K562 (cell line): ENCODE data around the gene C11orf98. TPM values are rescaled to one million over a fixed set of nuclear protein-coding genes. Genes with fewer than 3 reads are reported as not detected.

Experiments used
- ATF4 ChIP-seq: fragments of 450-650 bp; formaldehyde crosslinking; IDR thresholded peaks from 2 replicates; pipeline ENCODE4 v1.4.0; 2022; ENCODE audit warnings: mild to moderate bottlenecking, moderate library complexity
- BCL6 ChIP-seq: fragments of 250-450 bp; sonication (Bioruptor Pico); IDR thresholded peaks from 2 replicates; pipeline ENCODE4 v1.4.0; 2020
- CXXC5 ChIP-seq: fragments of 250-450 bp; sonication (Bioruptor Pico); IDR thresholded peaks from 2 replicates; pipeline ENCODE4 v1.8.0; 2022; ENCODE audit warnings: inconsistent platforms, mild to moderate bottlenecking, moderate library complexity
- NONO ChIP-seq, 2 experiments: fragments of 200-400 bp in 1 of 2; fragments of 450-650 bp in 1 of 2; formaldehyde crosslinking in 1 of 2; IDR thresholded peaks; 2 replicates each; pipeline ENCODE4 v1.6.1; 2017; ENCODE audit warnings: low read depth in 2 of 2, mild to moderate bottlenecking in 2 of 2, moderate library complexity in 2 of 2, low read length in 1 of 2
- SNRNP70 ChIP-seq: fragments of 200-400 bp; formaldehyde crosslinking; optimal IDR thresholded peaks from 2 replicates; pipeline ENCODE3; 2017; ENCODE audit warnings: low read depth, low read length
- SP1 ChIP-seq: sonication (generic); formaldehyde crosslinking; IDR thresholded peaks from 2 replicates; pipeline ENCODE4 v1.8.1; 2022; ENCODE audit warnings: mild to moderate bottlenecking, missing genetic modification reagents
- SPI1 ChIP-seq: IDR thresholded peaks from 2 replicates; pipeline ENCODE4 v1.6.1; 2011; ENCODE audit warnings: low read depth, low read length, control low read depth, borderline replicate concordance
- SRSF7 ChIP-seq: fragments of 200-400 bp; formaldehyde crosslinking; optimal IDR thresholded peaks from 2 replicates; pipeline ENCODE3; 2017; ENCODE audit warnings: mild to moderate bottlenecking, low read depth, low read length
- ZBTB17 ChIP-seq: fragments of 450-650 bp; formaldehyde crosslinking; IDR thresholded peaks from 2 replicates; pipeline ENCODE4 v1.4.0; 2020; ENCODE audit warnings: mild to moderate bottlenecking
- ZBTB49 ChIP-seq: sonication (generic); formaldehyde crosslinking; IDR thresholded peaks from 2 replicates; pipeline ENCODE4 v1.8.0; 2022; ENCODE audit warnings: missing genetic modification reagents, mild to moderate bottlenecking, borderline replicate concordance
- ZNF184 ChIP-seq: sonication (generic); formaldehyde crosslinking; IDR thresholded peaks from 2 replicates; pipeline ENCODE4 v1.5.0; 2020; ENCODE audit warnings: missing genetic modification reagents
- polyA plus RNA-seq, 8 experiments: library from polyadenylated mRNA; depleted of rRNA in 4 of 8; stranded (reverse) in 5 of 8; unstranded in 3 of 8; fragments of >200 nt; fragmentation: Nextera tagmentation in 2 of 8; fragmentation: Illumina TruSeq in 1 of 8; extraction: Ambion mirVana in 2 of 8; extraction: Trizol in 1 of 8; gene quantifications; 2 replicates each; pipeline versions ENCODE4 v1.2.1 to v1.2.3, GENCODE V29; 2011 to 2014; ENCODE audit warnings: inconsistent platforms in 1 of 8, missing spikeins in 1 of 8
- total RNA-seq, 7 experiments: library from RNA; depleted of rRNA in 6 of 7; stranded (reverse); fragments of >200 nt in 6 of 7; fragmentation: Illumina TruSeq in 2 of 7; extraction: Trizol in 2 of 7; gene quantifications; 2 replicates each; pipeline versions ENCODE4 v1.2.1 to v1.2.3, GENCODE V29; 2011 to 2021; ENCODE audit warnings: low replicate concordance in 1 of 7
- TF ChIP-seq, protein P1 (sequence below): fragments of 250-450 bp; sonication (Bioruptor Pico); IDR thresholded peaks from 2 replicates; pipeline ENCODE4 v1.8.0; 2021; ENCODE audit warnings: mild to moderate bottlenecking, moderate library complexity
- TF ChIP-seq, protein P2 (sequence below): sonication (generic); formaldehyde crosslinking; IDR thresholded peaks from 2 replicates; pipeline ENCODE4 v1.5.0; 2020; ENCODE audit warnings: missing genetic modification reagents
- TF ChIP-seq, protein P3 (sequence below): IDR thresholded peaks from 2 replicates; pipeline ENCODE4 v1.6.1; 2014; ENCODE audit warnings: antibody characterized with exemption
- TF ChIP-seq, protein P4 (sequence below): fragments of 250-450 bp; sonication (Bioruptor Pico); IDR thresholded peaks from 2 replicates; pipeline ENCODE4 v1.5.0; 2021; ENCODE audit warnings: mild to moderate bottlenecking, moderate library complexity

Gene C11orf98
- total and polyA plus RNA-seq, 9 of the 15 experiments (the other 6 are each of a cell fraction or from before 2014, with no cell fraction given) = 103 to 352 (median 218) TPM

DNA sequence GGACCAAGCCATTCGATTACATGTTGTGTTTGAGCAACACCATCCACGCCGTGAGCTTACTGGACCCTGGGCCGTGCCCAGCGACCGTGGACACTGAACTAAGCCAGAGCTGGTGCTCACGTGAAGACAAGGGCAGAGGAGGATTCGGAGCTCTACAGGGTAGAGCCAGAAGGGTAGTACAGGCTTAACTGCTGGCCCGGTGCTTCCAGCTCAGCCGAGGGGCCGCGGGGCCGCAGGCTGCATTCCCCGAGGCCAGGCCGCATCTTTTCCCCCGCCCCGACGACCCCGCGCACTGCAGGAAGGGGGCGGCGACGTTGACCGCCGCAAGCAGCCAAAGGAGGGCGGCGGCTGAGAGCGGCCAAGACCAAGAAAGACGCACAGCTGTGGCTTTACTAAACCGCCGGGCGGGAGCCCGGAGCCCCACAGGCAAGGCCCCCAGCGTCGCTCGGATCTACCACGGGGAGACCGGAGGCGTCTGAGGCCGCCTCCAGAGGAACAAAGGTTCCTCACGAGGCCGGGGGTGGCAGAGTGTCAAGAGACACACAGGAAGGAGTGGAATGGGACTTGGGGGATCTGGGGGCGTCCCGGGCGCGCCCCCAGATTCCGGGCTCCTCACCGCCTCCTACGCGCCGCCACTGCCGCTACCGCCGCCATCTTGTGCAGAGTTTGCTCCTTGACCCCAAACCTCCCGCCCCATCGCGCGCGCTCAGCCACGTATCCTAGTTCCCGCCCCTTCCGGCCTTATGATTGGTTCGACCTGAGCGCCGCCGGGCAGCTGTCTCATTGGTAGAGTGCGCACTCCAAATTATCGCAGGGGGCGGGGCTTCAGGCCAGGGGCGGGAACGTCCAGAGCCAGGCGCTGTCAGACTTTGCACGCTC, 18.8 kb downstream of the C11orf98 start, which contains the start of gene GANAB (continued):
- TF ChIP-seq, protein P1, sequence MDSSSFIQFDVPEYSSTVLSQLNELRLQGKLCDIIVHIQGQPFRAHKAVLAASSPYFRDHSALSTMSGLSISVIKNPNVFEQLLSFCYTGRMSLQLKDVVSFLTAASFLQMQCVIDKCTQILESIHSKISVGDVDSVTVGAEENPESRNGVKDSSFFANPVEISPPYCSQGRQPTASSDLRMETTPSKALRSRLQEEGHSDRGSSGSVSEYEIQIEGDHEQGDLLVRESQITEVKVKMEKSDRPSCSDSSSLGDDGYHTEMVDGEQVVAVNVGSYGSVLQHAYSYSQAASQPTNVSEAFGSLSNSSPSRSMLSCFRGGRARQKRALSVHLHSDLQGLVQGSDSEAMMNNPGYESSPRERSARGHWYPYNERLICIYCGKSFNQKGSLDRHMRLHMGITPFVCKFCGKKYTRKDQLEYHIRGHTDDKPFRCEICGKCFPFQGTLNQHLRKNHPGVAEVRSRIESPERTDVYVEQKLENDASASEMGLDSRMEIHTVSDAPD (CRISPR knock-in tag) = no peak
- TF ChIP-seq NONO (IDR thresholded peaks at IDR 0.05; ENCODE audit: low read depth in 2 of 2, low read length in 1 of 2) = no peak
- peak; percentile 94 for TF ChIP-seq CXXC5
- peak; percentile 66; the same call in 1 of the 2 replicates for TF ChIP-seq ATF4 (CRISPR knock-in tag)
- TF ChIP-seq, protein P2, sequence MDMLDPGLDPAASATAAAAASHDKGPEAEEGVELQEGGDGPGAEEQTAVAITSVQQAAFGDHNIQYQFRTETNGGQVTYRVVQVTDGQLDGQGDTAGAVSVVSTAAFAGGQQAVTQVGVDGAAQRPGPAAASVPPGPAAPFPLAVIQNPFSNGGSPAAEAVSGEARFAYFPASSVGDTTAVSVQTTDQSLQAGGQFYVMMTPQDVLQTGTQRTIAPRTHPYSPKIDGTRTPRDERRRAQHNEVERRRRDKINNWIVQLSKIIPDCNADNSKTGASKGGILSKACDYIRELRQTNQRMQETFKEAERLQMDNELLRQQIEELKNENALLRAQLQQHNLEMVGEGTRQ (CRISPR knock-in tag) = no peak
- 0 out of 2 replicates have a peak, but pooled peaks have one; percentile 66 for TF ChIP-seq ZBTB17 (CRISPR knock-in tag)
- TF ChIP-seq SPI1 = no peak
- TF ChIP-seq BCL6 (CRISPR knock-in tag) = no peak
- TF ChIP-seq SRSF7 = no peak
- TF ChIP-seq ZNF184 (CRISPR knock-in tag) = no peak
- TF ChIP-seq ZBTB49 (CRISPR knock-in tag) = no peak
- TF ChIP-seq SP1 (CRISPR knock-in tag) = peak; percentile 95
- TF ChIP-seq, protein P3, sequence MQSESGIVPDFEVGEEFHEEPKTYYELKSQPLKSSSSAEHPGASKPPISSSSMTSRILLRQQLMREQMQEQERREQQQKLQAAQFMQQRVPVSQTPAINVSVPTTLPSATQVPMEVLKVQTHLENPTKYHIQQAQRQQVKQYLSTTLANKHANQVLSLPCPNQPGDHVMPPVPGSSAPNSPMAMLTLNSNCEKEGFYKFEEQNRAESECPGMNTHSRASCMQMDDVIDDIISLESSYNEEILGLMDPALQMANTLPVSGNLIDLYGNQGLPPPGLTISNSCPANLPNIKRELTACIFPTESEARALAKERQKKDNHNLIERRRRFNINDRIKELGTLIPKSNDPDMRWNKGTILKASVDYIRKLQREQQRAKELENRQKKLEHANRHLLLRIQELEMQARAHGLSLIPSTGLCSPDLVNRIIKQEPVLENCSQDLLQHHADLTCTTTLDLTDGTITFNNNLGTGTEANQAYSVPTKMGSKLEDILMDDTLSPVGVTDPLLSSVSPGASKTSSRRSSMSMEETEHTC = no peak; the same call in 1 of the 2 replicates
- no peak for TF ChIP-seq SNRNP70
- TF ChIP-seq, protein P4, sequence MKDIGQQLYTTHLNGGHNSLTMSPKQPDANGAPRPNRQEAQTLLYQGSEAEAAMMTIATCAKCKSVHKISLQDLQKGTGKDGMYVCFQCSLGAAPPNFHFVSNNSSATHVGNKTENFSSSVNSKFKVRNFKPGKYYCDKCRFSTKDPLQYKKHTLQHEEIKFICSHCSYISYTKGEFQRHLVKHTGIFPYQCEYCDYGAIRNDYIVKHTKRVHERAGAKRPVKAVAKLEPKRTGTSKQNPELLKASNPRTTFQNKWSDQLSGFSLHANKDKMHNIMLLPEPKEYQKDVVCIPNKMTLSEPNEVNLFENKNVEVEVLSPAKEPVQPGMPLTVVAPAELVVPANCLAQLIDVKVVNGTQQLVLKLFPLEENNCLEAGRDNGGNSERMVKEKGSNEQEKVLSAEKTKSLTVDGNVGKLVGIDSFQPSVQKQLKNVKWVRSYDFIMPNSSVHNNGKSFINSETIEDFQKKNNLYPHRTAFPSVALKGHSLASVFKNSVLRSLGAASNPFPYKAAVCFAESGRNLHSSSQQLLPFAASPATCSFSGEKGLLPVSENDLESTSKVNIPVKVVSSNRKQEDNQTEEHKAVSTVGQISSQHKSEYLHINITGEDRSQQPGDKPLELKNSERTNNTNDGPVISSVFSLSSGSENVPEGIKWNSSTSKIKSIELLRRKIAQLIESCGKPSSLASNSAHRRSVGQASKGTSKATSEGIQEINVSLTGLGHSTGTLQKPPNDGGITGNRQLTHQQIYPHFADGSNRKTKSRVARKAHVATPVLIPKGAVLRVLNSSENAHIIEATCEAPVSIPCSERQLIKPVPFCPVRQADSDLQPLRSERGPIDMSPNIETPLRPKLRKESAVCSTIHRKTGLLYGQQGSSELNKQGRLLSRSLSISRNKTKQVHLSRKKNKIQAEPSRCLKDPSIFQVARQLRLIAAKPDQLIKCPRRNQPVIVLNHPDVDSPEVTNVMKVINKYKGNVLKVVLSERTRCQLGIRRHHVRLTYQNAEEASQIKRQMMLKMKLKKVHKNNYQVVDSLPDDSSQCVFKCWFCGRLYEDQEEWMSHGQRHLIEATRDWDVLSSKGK = no peak
